Fibroblast of lung (primary cell): Measurements from ENCODE around the gene PRDM7. TPM values are rescaled to one million over a fixed set of nuclear protein-coding genes. Genes with fewer than 3 reads are reported as not detected.

ENCODE experiments used
- DNase-seq, 2 donors: peaks; one replicate each; pipeline versions ENCODE4 v3.0.0 to v3.0.0-alpha.2; 2010; ENCODE audit warnings: low read depth in 2 of 2
- H2AFZ ChIP-seq: 2 replicates; pipeline ENCODE4 v1.5.1; 2012; ENCODE audit warnings: low read length, control low read depth, inconsistent platforms
- H3K27ac ChIP-seq: 2 replicates; pipeline ENCODE4 v1.5.1; 2011; ENCODE audit warnings: low read length, control low read depth; ENCODE audit not compliant: insufficient read depth
- H3K27me3 ChIP-seq: 2 replicates; pipeline ENCODE4 v1.5.1; 2011; ENCODE audit warnings: mild to moderate bottlenecking, low read length; ENCODE audit not compliant: control insufficient read depth, insufficient read depth
- H3K36me3 ChIP-seq: 2 replicates; pipeline ENCODE4 v1.5.1; 2011; ENCODE audit warnings: low read length; ENCODE audit not compliant: control insufficient read depth, insufficient read depth
- H3K4me1 ChIP-seq: 2 replicates; pipeline ENCODE4 v1.5.1; 2011; ENCODE audit warnings: low read length; ENCODE audit not compliant: control insufficient read depth, insufficient read depth; ENCODE audit errors: extremely low read depth
- H3K4me2 ChIP-seq: 2 replicates; pipeline ENCODE4 v1.5.1; 2011; ENCODE audit warnings: low read length, control low read depth; ENCODE audit not compliant: insufficient read depth; ENCODE audit errors: extremely low read depth
- H3K4me3 ChIP-seq, 4 experiments: fragments of 200-600 bp in 1 of 4; sonication (generic) in 1 of 4; replicated peaks in 1 of 4; 2 replicates each; pipeline ENCODE4 v1.5.1; 2011 to 2016; ENCODE audit warnings: low read length in 4 of 4, low read depth in 3 of 4, mild to moderate bottlenecking in 3 of 4, control low read depth in 2 of 4, inconsistent platforms in 1 of 4, mixed read lengths in 1 of 4; ENCODE audit not compliant: insufficient read depth in 1 of 4; ENCODE audit errors: control extremely low read depth in 1 of 4
- H3K79me2 ChIP-seq: 2 replicates; pipeline ENCODE4 v1.5.1; 2012; ENCODE audit warnings: mild to moderate bottlenecking, low read length, inconsistent platforms; ENCODE audit not compliant: control insufficient read depth, insufficient read depth
- H3K9ac ChIP-seq: 2 replicates; pipeline ENCODE4 v1.5.1; 2011; ENCODE audit warnings: mild to moderate bottlenecking, low read length, control low read depth; ENCODE audit not compliant: insufficient read depth
- H3K9me3 ChIP-seq: 2 replicates; pipeline ENCODE4 v1.5.1; 2012; ENCODE audit warnings: low read depth, low read length; ENCODE audit not compliant: control insufficient read depth, insufficient read depth
- H4K20me1 ChIP-seq: 2 replicates; pipeline ENCODE4 v1.5.1; 2011; ENCODE audit warnings: low read length; ENCODE audit not compliant: control insufficient read depth, insufficient read depth; ENCODE audit errors: extremely low read depth
- EZH2 ChIP-seq: IDR thresholded peaks from 2 replicates; pipeline ENCODE4 v1.5.1; 2012; ENCODE audit warnings: low read length, control low read depth, mild to moderate bottlenecking; ENCODE audit errors: missing control alignments
- polyA plus RNA-seq, 2 donors: library from polyadenylated mRNA; depleted of rRNA in 1 of 2; stranded (reverse) in 1 of 2; unstranded in 1 of 2; fragments of >200 nt; gene quantifications; 2 replicates each; pipeline ENCODE4 v1.2.1, GENCODE V29; 2011 to 2012; ENCODE audit warnings: missing spikeins in 1 of 2
- total RNA-seq: library from RNA; depleted of rRNA; stranded (reverse); fragments of >200 nt; gene quantifications from 2 replicates; pipeline ENCODE4 v1.2.1, GENCODE V29; 2014
- TF ChIP-seq, protein P1 (sequence below), 2 donors: IDR thresholded peaks in 1 of 2; conservative IDR thresholded peaks in 1 of 2; 1 replicate in 1 of 2; 2 replicates in 1 of 2; pipeline ENCODE4 v1.5.1; 2011 to 2012; ENCODE audit warnings: low read length in 2 of 2, control low read depth in 1 of 2, inconsistent platforms in 1 of 2, low read depth in 1 of 2, mild to moderate bottlenecking in 1 of 2

Gene PRDM7
- total and polyA plus RNA-seq, 2 donors (not counting 1 experiment from before 2014, with no cell fraction given), result not detected

DNA sequence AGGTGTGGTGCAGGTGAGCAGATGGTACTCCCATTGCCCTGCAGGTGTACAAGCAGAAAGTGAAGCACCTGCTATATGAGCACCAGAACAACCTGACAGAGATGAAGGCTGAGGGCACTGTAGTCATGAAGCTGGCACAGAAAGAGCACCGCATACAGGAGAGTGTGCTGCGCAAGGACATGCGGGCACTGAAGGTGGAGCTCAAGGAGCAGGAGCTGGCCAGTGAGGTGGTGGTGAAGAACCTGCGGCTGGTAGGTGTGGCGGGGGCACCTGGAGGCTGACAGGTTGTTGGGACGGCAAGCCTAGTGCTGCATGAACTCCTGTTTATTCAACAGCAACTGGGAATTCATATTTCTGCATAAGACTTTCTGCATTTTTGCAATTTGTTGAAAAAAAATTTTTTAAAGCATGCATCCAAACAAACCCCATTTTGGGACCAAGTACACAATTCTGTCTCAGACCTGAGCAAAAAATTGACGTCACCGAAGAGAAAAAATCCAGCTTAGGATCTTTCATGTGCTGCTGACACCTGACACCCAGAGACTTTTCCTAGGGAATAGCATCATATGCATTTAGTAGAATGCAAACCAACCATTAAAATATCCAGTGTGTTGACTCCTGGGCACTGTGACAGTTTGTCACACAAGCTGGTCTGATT is 44.3 kb downstream of the PRDM7 start:
- H3K27ac ChIP-seq, result no peak overlapping the region
- peaks cover 4% of the 10 kb centered on the region for H4K20me1 ChIP-seq
- no peaks in the 10 kb centered on the region for H3K9me3 ChIP-seq
- no peaks in the 10 kb centered on the region for H3K27me3 ChIP-seq
- H3K4me2 ChIP-seq, result no peak overlapping the region
- TF ChIP-seq EZH2, result no peak
- TF ChIP-seq, protein P1, sequence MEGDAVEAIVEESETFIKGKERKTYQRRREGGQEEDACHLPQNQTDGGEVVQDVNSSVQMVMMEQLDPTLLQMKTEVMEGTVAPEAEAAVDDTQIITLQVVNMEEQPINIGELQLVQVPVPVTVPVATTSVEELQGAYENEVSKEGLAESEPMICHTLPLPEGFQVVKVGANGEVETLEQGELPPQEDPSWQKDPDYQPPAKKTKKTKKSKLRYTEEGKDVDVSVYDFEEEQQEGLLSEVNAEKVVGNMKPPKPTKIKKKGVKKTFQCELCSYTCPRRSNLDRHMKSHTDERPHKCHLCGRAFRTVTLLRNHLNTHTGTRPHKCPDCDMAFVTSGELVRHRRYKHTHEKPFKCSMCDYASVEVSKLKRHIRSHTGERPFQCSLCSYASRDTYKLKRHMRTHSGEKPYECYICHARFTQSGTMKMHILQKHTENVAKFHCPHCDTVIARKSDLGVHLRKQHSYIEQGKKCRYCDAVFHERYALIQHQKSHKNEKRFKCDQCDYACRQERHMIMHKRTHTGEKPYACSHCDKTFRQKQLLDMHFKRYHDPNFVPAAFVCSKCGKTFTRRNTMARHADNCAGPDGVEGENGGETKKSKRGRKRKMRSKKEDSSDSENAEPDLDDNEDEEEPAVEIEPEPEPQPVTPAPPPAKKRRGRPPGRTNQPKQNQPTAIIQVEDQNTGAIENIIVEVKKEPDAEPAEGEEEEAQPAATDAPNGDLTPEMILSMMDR (conservative IDR thresholded peaks at IDR 0.05 in 1 of 2, IDR thresholded peaks at IDR 0.05 in 1 of 2; ENCODE audit: low read depth in 1 of 2, low read length in 2 of 2), result no peak
- H2AFZ ChIP-seq, result no peak overlapping the region
- no peaks in the 10 kb centered on the region for H3K4me1 ChIP-seq
- peaks cover 14% of the 10 kb centered on the region for H3K36me3 ChIP-seq
- no peak overlapping the region for H3K4me3 ChIP-seq
- peak; percentile 28 to 63 for DNase-seq
- H3K9ac ChIP-seq, result no peak overlapping the region
- no peaks in the 10 kb centered on the region for H3K79me2 ChIP-seq

DNA sequence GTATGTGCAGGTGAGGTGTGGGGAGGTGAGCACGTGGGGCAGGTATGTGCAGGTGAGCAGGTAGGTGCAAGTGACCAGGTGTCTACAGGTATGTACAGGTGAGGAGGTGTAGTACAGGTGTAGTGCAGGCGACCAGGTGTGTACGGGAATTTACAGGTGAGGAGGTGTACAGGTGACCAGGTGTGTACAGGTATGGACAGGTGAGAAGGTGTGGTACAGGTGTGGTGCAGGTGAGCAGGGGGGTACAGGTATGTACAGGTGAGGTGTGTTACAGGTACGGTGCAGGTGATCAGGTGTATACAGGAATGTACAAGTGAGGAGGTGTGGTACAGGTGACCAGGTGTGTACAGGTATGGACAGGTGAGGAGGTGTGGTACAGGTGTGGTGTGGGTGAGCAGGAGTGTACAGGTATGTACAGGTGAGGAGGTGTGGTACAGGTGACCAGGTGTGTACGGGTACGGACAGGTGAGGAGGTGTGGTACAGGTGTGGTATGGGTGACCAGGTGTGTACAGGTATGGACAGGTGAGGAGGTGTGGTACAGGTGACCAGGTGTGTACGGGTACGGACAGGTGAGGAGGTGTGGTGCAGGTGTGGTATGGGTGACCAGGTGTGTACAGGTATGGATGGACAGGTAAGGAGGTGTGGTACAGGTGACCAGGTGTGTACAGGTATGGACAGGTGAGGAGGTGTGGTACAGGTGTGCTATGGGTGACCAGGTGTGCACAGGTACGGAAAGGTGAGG is 45.0 kb downstream of the PRDM7 start:
- H3K9ac ChIP-seq, result no peak overlapping the region
- peaks cover 13% of the 10 kb centered on the region for H3K36me3 ChIP-seq
- peak; percentile 30 to 70 for DNase-seq
- no peak overlapping the region for H3K27ac ChIP-seq
- peaks cover 4% of the 10 kb centered on the region for H4K20me1 ChIP-seq
- H3K4me3 ChIP-seq, result no peak overlapping the region
- H2AFZ ChIP-seq, result no peak overlapping the region
- no peaks in the 10 kb centered on the region for H3K27me3 ChIP-seq
- H3K4me1 ChIP-seq, result no peaks in the 10 kb centered on the region
- no peak overlapping the region for H3K4me2 ChIP-seq
- no peaks in the 10 kb centered on the region for H3K9me3 ChIP-seq
- TF ChIP-seq, protein P1 (conservative IDR thresholded peaks at IDR 0.05 in 1 of 2, IDR thresholded peaks at IDR 0.05 in 1 of 2; ENCODE audit: low read depth in 1 of 2, low read length in 2 of 2), result no peak
- no peak for TF ChIP-seq EZH2
- no peaks in the 10 kb centered on the region for H3K79me2 ChIP-seq

DNA sequence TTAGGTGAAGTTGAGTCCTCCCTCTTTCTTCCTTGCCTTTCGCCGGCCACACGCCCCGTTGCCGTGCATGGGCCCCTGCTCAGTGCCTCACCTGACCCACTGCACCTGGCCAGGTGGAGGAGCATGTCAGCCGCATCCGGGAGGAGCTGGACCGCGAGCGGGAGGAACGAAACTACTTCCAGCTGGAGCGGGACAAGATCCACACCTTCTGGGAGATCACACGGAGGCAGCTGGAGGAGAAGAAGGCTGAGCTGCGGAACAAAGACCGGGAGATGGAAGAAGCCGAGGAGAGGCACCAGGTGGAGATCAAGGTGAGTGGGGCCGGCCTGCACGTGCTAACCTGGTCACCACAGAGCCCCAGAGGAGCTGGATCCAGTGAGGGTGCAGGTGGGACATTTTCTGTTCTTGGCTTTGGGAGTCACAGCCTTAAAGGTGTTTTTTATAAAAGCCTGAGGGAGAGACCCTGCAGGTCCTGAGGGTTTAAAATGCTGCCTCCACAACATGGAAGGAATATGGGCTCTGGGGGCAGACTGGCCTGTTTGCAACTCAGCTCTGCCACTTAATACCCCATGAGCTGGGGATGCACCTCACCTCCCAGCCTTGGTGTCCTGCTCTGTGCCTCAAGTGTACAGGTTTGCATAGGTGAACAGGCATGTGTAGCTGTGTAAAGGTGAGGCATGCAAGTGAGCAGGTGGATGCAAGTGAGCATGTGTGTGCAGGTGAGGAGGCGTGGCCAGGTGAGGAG is 45.8 kb downstream of the PRDM7 start:
- no peaks in the 10 kb centered on the region for H3K4me1 ChIP-seq
- H3K9me3 ChIP-seq, result no peaks in the 10 kb centered on the region
- peaks cover 9% of the 10 kb centered on the region for H3K36me3 ChIP-seq
- TF ChIP-seq, protein P1 (conservative IDR thresholded peaks at IDR 0.05 in 1 of 2, IDR thresholded peaks at IDR 0.05 in 1 of 2; ENCODE audit: low read depth in 1 of 2, low read length in 2 of 2), result no peak
- TF ChIP-seq EZH2, result peak; percentile 35
- no peak overlapping the region for H3K4me3 ChIP-seq
- H3K79me2 ChIP-seq, result no peaks in the 10 kb centered on the region
- no peak for DNase-seq
- no peak overlapping the region for H3K9ac ChIP-seq
- H3K27me3 ChIP-seq, result no peaks in the 10 kb centered on the region
- H3K27ac ChIP-seq, result no peak overlapping the region
- no peak overlapping the region for H2AFZ ChIP-seq
- peaks cover 4% of the 10 kb centered on the region for H4K20me1 ChIP-seq
- no peak overlapping the region for H3K4me2 ChIP-seq
